Neural cell (in vitro differentiated cells): ENCODE data around the gene SCO1.

Experiments used
- EP300 ChIP-seq: fragments of 450-650 bp; conservative IDR thresholded peaks from 2 replicates; pipeline ENCODE4 v1.6.1; 2014; ENCODE audit warnings: antibody characterized with exemption, mild to moderate bottlenecking, moderate library complexity; ENCODE audit not compliant: poor library complexity, severe bottlenecking
- EZH2 ChIP-seq: fragments of 200-600, 300-800 bp; shearing (Covaris generic), sonication (generic); IDR thresholded peaks from 2 replicates; pipeline ENCODE4 v1.6.1; 2014; ENCODE audit warnings: antibody characterized with exemption, low read length, borderline replicate concordance, mild to moderate bottlenecking; ENCODE audit not compliant: insufficient read depth, poor library complexity, severe bottlenecking
- MXI1 ChIP-seq: fragments of 450-650 bp; conservative IDR thresholded peaks from 2 replicates; pipeline ENCODE4 v1.6.1; 2014; ENCODE audit warnings: antibody characterized with exemption, mild to moderate bottlenecking; ENCODE audit not compliant: poor library complexity, severe bottlenecking
- POLR2AphosphoS5 ChIP-seq: IDR thresholded peaks from 2 replicates; pipeline ENCODE4 v1.6.1; 2012
- RAD21 ChIP-seq: fragments of 450-650 bp; conservative IDR thresholded peaks from 2 replicates; pipeline ENCODE4 v1.6.1; 2014; ENCODE audit warnings: antibody characterized with exemption, mild to moderate bottlenecking, moderate library complexity
- SMC3 ChIP-seq: fragments of 450-650 bp; conservative IDR thresholded peaks from 2 replicates; pipeline ENCODE4 v1.6.1; 2014; ENCODE audit warnings: antibody characterized with exemption, mild to moderate bottlenecking, moderate library complexity; ENCODE audit not compliant: poor library complexity
- TAF1 ChIP-seq: IDR thresholded peaks from 2 replicates; pipeline ENCODE4 v1.6.1; 2012; ENCODE audit warnings: low read depth
- TF ChIP-seq, protein P1 (sequence below): fragments of 450-650 bp; IDR thresholded peaks from 2 replicates; pipeline ENCODE4 v1.5.1; 2014; ENCODE audit warnings: antibody characterized with exemption, mild to moderate bottlenecking, moderate library complexity; ENCODE audit not compliant: poor library complexity, severe bottlenecking
- TF ChIP-seq, protein P2 (sequence below): IDR thresholded peaks from 2 replicates; pipeline ENCODE4 v1.6.1; 2012; ENCODE audit warnings: borderline replicate concordance

DNA sequence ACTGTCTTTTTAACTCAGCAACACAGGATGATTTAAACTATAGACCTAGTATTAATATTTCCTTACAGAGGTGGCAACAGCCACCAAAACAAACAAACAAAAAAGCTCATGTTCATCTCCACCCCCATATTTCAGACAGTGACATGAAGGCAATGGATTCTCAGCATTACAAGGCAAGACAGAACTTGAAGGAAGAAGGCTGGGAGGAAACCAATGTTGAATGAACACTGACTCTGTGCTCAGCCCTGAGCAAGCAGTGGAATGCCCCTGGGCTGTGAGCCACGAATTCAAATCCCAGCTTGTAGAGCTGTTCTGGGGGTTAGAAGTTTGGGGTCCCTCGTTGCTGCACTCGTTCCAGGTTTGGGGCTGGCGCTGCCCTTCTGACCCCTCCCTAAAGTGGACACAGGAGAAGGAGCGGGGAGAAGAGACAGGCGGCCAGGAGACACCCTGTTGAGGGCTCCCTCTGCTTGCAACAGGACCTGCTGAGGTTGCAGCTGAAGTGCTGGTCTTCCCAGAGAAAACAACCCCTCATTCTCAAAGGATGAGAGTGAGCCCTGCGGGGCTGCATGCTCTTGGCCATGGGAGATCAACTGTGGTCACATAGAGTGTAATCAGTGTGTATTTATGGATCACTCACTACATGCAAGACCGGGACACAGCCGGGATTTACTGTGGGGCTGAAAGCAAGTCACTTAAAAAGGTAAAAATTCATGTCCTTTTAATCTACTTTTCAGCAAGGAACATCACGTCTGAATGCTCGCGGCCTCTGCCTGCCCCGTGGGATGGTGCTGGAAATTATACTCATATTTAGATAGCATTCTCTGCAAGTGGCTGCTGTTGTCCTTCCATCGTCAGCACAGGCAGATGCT, 74.5 kb downstream of the SCO1 start:
- TF ChIP-seq EP300 (no peak), POLR2AphosphoS5 (no peak), TAF1 (no peak), EZH2 (no peak), SMC3 (no peak), RAD21 (no peak), MXI1 (no peak)
- TF ChIP-seq, protein P1, sequence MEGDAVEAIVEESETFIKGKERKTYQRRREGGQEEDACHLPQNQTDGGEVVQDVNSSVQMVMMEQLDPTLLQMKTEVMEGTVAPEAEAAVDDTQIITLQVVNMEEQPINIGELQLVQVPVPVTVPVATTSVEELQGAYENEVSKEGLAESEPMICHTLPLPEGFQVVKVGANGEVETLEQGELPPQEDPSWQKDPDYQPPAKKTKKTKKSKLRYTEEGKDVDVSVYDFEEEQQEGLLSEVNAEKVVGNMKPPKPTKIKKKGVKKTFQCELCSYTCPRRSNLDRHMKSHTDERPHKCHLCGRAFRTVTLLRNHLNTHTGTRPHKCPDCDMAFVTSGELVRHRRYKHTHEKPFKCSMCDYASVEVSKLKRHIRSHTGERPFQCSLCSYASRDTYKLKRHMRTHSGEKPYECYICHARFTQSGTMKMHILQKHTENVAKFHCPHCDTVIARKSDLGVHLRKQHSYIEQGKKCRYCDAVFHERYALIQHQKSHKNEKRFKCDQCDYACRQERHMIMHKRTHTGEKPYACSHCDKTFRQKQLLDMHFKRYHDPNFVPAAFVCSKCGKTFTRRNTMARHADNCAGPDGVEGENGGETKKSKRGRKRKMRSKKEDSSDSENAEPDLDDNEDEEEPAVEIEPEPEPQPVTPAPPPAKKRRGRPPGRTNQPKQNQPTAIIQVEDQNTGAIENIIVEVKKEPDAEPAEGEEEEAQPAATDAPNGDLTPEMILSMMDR = no peak
- TF ChIP-seq, protein P2, sequence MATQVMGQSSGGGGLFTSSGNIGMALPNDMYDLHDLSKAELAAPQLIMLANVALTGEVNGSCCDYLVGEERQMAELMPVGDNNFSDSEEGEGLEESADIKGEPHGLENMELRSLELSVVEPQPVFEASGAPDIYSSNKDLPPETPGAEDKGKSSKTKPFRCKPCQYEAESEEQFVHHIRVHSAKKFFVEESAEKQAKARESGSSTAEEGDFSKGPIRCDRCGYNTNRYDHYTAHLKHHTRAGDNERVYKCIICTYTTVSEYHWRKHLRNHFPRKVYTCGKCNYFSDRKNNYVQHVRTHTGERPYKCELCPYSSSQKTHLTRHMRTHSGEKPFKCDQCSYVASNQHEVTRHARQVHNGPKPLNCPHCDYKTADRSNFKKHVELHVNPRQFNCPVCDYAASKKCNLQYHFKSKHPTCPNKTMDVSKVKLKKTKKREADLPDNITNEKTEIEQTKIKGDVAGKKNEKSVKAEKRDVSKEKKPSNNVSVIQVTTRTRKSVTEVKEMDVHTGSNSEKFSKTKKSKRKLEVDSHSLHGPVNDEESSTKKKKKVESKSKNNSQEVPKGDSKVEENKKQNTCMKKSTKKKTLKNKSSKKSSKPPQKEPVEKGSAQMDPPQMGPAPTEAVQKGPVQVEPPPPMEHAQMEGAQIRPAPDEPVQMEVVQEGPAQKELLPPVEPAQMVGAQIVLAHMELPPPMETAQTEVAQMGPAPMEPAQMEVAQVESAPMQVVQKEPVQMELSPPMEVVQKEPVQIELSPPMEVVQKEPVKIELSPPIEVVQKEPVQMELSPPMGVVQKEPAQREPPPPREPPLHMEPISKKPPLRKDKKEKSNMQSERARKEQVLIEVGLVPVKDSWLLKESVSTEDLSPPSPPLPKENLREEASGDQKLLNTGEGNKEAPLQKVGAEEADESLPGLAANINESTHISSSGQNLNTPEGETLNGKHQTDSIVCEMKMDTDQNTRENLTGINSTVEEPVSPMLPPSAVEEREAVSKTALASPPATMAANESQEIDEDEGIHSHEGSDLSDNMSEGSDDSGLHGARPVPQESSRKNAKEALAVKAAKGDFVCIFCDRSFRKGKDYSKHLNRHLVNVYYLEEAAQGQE = no peak
